Ishikawa (cell line): ENCODE data around the gene PTAR1.

Experiments used
- CEBPB ChIP-seq: IDR thresholded peaks from 2 replicates; pipeline ENCODE4 v1.6.1; 2012
- CREB1 ChIP-seq: IDR thresholded peaks from 2 replicates; pipeline ENCODE4 v1.6.1; 2012; ENCODE audit warnings: low read depth
- EGR1 ChIP-seq: IDR thresholded peaks from 2 replicates; pipeline ENCODE4 v1.6.1; 2012
- EP300 ChIP-seq: IDR thresholded peaks from 2 replicates; pipeline ENCODE4 v1.6.1; 2012; ENCODE audit warnings: borderline replicate concordance
- FOXM1 ChIP-seq: IDR thresholded peaks from 2 replicates; pipeline ENCODE4 v1.6.1; 2012; ENCODE audit warnings: low read depth, borderline replicate concordance
- NFIC ChIP-seq: IDR thresholded peaks from 2 replicates; pipeline ENCODE4 v1.6.1; 2012
- RAD21 ChIP-seq: IDR thresholded peaks from 2 replicates; pipeline ENCODE4 v1.6.1; 2012; ENCODE audit warnings: low read depth
- REST ChIP-seq: IDR thresholded peaks from 2 replicates; pipeline ENCODE4 v1.6.1; 2012; ENCODE audit warnings: low read depth, mild to moderate bottlenecking
- TAF1 ChIP-seq: IDR thresholded peaks from 2 replicates; pipeline ENCODE4 v1.6.1; 2012; ENCODE audit warnings: low read depth, mild to moderate bottlenecking
- TCF12 ChIP-seq: IDR thresholded peaks from 2 replicates; pipeline ENCODE4 v1.6.1; 2012; ENCODE audit warnings: low read depth
- TEAD4 ChIP-seq: IDR thresholded peaks from 2 replicates; pipeline ENCODE4 v1.6.1; 2012
- YY1 ChIP-seq: IDR thresholded peaks from 2 replicates; pipeline ENCODE4 v1.6.1; 2012; ENCODE audit warnings: low read depth
- ZBTB7A ChIP-seq: IDR thresholded peaks from 2 replicates; pipeline ENCODE4 v1.6.1; 2012; ENCODE audit warnings: low read depth
- TF ChIP-seq, protein P1 (sequence below): IDR thresholded peaks from 2 replicates; pipeline ENCODE4 v1.6.1; 2012
- TF ChIP-seq, protein P2 (sequence below): IDR thresholded peaks from 2 replicates; pipeline ENCODE4 v1.6.1; 2012

The PTAR1 gene

DNA sequence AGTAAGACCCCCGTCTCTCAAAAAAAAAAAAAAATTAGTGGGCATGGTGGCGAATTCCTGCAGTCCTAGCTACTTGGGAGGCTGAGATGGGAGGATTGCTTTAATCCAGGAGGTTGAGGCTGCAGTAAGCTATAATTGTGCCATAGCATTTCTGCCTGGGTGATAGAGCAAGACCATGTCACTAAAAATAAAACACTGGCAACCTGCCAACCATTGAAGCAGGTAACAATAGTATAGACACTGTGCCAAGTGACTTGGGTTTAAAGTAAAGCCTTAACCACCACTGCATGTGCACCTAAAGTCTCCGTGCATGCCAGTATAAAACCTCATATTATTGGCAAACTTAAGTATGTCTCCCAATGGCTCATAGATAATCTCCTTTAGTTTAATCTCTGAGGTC is 84.2 kb downstream of the PTAR1 start:
- TF ChIP-seq FOXM1 (0 out of 2 replicates have a peak, but pooled peaks have one; percentile 34), EP300 (peak; percentile 60; the same call in 1 of the 2 replicates), NFIC (peak; percentile 97), REST (no peak), YY1 (no peak), CREB1 (no peak), CEBPB (peak; percentile 35; the same call in 1 of the 2 replicates), EGR1 (no peak), ZBTB7A (no peak), TEAD4 (peak; percentile 46; the same call in 1 of the 2 replicates), TAF1 (no peak), RAD21 (no peak), TCF12 (no peak; the same call in 1 of the 2 replicates)
- TF ChIP-seq, protein P1, sequence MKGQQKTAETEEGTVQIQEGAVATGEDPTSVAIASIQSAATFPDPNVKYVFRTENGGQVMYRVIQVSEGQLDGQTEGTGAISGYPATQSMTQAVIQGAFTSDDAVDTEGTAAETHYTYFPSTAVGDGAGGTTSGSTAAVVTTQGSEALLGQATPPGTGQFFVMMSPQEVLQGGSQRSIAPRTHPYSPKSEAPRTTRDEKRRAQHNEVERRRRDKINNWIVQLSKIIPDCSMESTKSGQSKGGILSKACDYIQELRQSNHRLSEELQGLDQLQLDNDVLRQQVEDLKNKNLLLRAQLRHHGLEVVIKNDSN: no peak
- TF ChIP-seq, protein P2, sequence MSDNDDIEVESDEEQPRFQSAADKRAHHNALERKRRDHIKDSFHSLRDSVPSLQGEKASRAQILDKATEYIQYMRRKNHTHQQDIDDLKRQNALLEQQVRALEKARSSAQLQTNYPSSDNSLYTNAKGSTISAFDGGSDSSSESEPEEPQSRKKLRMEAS: 0 out of 2 replicates have a peak, but pooled peaks have one; percentile 41

- TF ChIP-seq, protein P1: no peak
- TF ChIP-seq TCF12: no peak
- no peak for TF ChIP-seq NFIC
- TF ChIP-seq TEAD4: no peak
- no peak for TF ChIP-seq ZBTB7A
- no peak for TF ChIP-seq TAF1
- TF ChIP-seq RAD21: no peak
- TF ChIP-seq, protein P2: no peak
- no peak for TF ChIP-seq CEBPB
- TF ChIP-seq YY1: no peak
- TF ChIP-seq FOXM1: no peak
- TF ChIP-seq EGR1: no peak
- TF ChIP-seq CREB1: no peak
- TF ChIP-seq REST: no peak
- TF ChIP-seq EP300: no peak
These were observed 84.9 kb downstream of the PTAR1 start for GRCh38 chr9:69674716-69675438.

DNA sequence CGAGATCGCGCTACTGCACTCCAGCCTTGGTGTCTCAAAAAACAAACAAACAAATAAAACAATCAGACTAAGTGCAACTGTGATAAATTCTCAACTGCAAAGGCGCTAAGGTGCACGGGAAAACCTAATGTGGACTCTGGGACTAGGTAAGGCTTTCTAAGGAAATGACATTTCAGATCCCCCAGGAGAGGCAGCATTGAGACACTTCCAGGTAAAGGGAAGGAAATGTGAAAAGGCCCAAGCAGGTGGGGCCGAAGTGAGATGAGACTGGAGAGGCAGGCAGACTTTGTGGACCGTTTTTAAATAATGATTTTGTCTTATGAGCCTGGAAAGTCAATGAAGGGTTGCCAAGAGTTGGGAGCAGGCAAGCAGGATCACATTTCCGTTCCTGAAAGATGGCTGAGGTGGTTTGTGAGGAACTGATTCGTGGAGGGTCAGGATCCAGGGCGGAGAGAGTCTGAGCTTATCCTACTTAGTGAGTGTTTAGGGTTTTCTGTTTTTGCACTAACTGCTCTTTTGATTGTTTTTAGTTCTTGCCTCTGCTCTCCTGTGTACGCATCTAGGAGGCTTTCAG is 85.6 kb downstream of the PTAR1 start:
- TF ChIP-seq TAF1 (no peak), TCF12 (no peak), RAD21 (0 out of 2 replicates have a peak, but pooled peaks have one; percentile 14), FOXM1 (no peak)

- TF ChIP-seq REST: no peak
- no peak for TF ChIP-seq TAF1
- no peak for TF ChIP-seq EP300
- TF ChIP-seq CEBPB: no peak
- TF ChIP-seq, protein P2: no peak
- no peak for TF ChIP-seq TEAD4
- TF ChIP-seq RAD21: no peak
- no peak for TF ChIP-seq CREB1
- no peak for TF ChIP-seq TCF12
- TF ChIP-seq ZBTB7A: no peak
- no peak for TF ChIP-seq FOXM1
- TF ChIP-seq, protein P1: no peak
- TF ChIP-seq EGR1: no peak
- no peak for TF ChIP-seq NFIC
- TF ChIP-seq YY1: no peak
These were observed 86.5 kb downstream of the PTAR1 start for GRCh38 chr9:69673311-69673640.
